ENCODE results near the gene SLC4A7. TPM values are rescaled to one million over a fixed set of nuclear protein-coding genes. Genes with fewer than 3 reads are reported as not detected.

Gene SLC4A7
- polyA plus RNA-seq, 1 experiment: 42.9 TPM

GRCh38 chr3:27488821-27489220 is 4.6 kb upstream of the SLC4A7 start:
- TF ChIP-seq, protein P1, sequence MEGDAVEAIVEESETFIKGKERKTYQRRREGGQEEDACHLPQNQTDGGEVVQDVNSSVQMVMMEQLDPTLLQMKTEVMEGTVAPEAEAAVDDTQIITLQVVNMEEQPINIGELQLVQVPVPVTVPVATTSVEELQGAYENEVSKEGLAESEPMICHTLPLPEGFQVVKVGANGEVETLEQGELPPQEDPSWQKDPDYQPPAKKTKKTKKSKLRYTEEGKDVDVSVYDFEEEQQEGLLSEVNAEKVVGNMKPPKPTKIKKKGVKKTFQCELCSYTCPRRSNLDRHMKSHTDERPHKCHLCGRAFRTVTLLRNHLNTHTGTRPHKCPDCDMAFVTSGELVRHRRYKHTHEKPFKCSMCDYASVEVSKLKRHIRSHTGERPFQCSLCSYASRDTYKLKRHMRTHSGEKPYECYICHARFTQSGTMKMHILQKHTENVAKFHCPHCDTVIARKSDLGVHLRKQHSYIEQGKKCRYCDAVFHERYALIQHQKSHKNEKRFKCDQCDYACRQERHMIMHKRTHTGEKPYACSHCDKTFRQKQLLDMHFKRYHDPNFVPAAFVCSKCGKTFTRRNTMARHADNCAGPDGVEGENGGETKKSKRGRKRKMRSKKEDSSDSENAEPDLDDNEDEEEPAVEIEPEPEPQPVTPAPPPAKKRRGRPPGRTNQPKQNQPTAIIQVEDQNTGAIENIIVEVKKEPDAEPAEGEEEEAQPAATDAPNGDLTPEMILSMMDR (IDR thresholded peaks at IDR 0.05; ENCODE audit: low read depth, low read length): no peak

DNA sequence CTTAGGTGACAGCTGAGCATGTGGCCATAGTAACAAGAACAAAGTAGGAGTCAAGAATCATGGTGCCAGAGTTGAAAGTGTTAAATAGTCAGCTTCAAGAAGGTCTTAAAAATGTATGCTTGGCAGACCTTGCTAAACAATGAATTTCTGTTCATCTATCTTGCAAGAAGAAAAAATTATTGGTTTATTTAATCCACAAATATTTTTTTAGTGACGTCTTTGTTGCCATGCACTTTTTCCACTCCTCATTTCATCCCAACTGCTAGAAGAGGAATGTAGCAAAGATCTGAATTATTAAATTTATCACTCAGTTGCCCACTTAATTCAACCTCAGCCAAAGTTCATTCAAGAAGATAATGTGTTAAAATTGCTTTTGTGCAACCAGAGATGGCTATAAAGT is 3.2 kb upstream of the SLC4A7 start:
- no peak for DNase-seq (ENCODE audit: low read depth, low spot score)
- TF ChIP-seq, protein P1 (IDR thresholded peaks at IDR 0.05; ENCODE audit: low read depth, low read length): no peak
- Histone ChIP-seq H3K27me3 (ENCODE audit: control insufficient read depth, insufficient read depth, low read length) (no peaks in the 10 kb centered on the region), H3K9me3 (ENCODE audit: control insufficient read depth, insufficient read depth, low read length) (no peaks in the 10 kb centered on the region; the same call in 1 of the 2 replicates), H3K4me3 (ENCODE audit: low read depth, low read length) (no peak overlapping the region), H3K27ac (ENCODE audit: low read depth, low read length) (no peak overlapping the region)
- ChIA-PET CTCF (interaction anchor here (1.0 kb wide), 1 partner anchor 234 kb away, joined by 3 read pairs; no protein-coding TSS in a partner anchor), POLR2A (no interaction called here)

More at GRCh38 chr3:27488821-27489220, 4.6 kb upstream of the SLC4A7 start:
- Histone ChIP-seq H3K27me3 (ENCODE audit: control insufficient read depth, insufficient read depth, low read length) (no peaks in the 10 kb centered on the region), H3K4me3 (ENCODE audit: low read depth, low read length) (no peak overlapping the region), H3K27ac (ENCODE audit: low read depth, low read length) (no peak overlapping the region), H3K9me3 (ENCODE audit: control insufficient read depth, insufficient read depth, low read length) (no peaks in the 10 kb centered on the region; the same call in 1 of the 2 replicates)
- ChIA-PET CTCF (no interaction called here), POLR2A (no interaction called here)
- DNase-seq (ENCODE audit: low read depth, low spot score): no peak

- Histone ChIP-seq H3K4me3 (ENCODE audit: low read depth, low read length) (no peak overlapping the region), H3K27ac (ENCODE audit: low read depth, low read length) (no peak overlapping the region), H3K27me3 (ENCODE audit: control insufficient read depth, insufficient read depth, low read length) (no peaks in the 10 kb centered on the region), H3K9me3 (ENCODE audit: control insufficient read depth, insufficient read depth, low read length) (no peaks in the 10 kb centered on the region; the same call in 1 of the 2 replicates)
- ChIA-PET CTCF (interaction anchor here (1.0 kb wide), 2 partner anchors 195 to 233 kb away, joined by 3 to 6 read pairs; no protein-coding TSS in a partner anchor), POLR2A (interaction anchor here (0.6 kb wide), 1 partner anchor 17 kb away, joined by 3 read pairs; no protein-coding TSS in a partner anchor)
- DNase-seq (ENCODE audit: low read depth, low spot score): no peak
- TF ChIP-seq, protein P1 (IDR thresholded peaks at IDR 0.05; ENCODE audit: low read depth, low read length): no peak
Observed at GRCh38 chr3:27486336-27486735, 2.2 kb upstream of the SLC4A7 start.

DNA sequence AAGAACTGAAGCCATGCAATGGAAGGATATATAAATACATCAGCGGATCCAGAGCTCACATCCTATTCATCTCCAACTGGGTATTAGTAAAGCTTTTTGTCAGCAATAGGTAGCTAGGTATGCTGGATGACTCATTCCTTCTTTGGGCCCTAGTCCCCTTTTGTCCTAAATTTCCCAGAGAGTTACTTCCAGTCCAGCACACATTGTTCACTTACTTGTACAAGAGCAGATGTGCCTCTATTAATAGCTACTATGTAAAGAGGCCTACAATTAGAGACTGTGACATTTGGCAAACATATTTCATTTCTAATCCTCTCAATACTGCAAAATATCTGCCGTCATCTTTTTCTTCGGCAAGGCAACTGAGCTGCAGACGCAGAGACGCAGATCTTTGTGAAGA is 1.7 kb upstream of the SLC4A7 start:
- no peaks in the 10 kb centered on the region; the same call in 1 of the 2 replicates for H3K9me3 ChIP-seq (ENCODE audit: control insufficient read depth, insufficient read depth, low read length)
- DNase-seq (ENCODE audit: low read depth, low spot score): no peak
- H3K27ac ChIP-seq (ENCODE audit: low read depth, low read length): no peak overlapping the region
- POLR2A ChIA-PET: no interaction called here
- TF ChIP-seq, protein P1 (IDR thresholded peaks at IDR 0.05; ENCODE audit: low read depth, low read length): no peak
- CTCF ChIA-PET: interaction anchor here (1.0 kb wide), 1 partner anchor 195 kb away, joined by 6 read pairs; no protein-coding TSS in a partner anchor
- H3K27me3 ChIP-seq (ENCODE audit: control insufficient read depth, insufficient read depth, low read length): no peaks in the 10 kb centered on the region
- no peak overlapping the region for H3K4me3 ChIP-seq (ENCODE audit: low read depth, low read length)

DNA sequence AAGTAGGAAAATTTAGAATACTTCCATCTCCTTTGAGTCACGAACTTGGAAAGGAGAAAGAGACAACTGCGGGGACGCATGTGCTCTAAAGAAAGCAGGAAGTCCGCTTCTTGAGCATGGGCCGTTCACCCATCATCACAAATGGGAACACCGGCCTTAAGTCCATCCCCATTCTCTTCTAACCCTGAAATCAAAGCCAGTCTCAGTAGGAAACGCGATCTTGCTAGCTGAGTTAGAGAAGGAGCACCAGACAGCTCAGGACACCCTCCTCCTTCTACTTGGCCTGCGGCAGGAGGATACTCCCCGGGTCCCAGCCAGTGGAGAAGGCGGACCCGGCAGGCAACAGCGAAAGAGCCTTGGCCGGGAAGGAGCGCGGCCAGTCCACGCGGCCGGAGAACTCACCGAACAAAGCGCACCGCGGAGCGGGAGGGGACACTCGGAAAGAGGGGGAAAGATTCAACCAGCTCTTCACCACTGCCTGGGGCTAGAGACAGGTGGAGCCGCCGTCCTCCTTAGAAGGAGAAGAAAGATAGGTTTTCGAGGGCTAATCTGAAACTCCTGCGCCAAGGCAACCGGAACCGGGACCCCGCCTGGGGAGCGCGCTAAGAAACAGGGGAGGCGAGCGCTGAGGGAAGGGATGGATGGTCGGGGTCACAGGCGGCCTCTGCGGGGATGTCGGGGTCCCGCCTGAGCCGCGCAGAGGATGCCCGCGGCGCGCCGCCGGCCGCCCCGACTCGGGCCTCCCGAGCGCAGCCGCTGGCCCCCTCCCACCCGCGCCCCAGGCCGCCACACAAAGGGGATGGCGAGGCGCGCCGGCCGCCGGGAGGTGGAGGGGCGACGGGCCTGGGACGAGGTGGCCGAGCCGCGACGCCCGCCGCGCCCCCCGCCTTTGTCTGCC is 818 bp downstream of the SLC4A7 start:
- Histone ChIP-seq H3K4me3 (ENCODE audit: low read depth, low read length) (peak overlapping the region; percentile 88), H3K9me3 (ENCODE audit: control insufficient read depth, insufficient read depth, low read length) (no peaks in the 10 kb centered on the region; the same call in 1 of the 2 replicates), H3K27ac (ENCODE audit: low read depth, low read length) (peak overlapping the region; percentile 75), H3K27me3 (ENCODE audit: control insufficient read depth, insufficient read depth, low read length) (no peaks in the 10 kb centered on the region)
- POLR2A ChIA-PET: interaction anchor here (0.7 to 1.3 kb wide), 6 partner anchors 17 to 194 kb away, joined by 3 to 7 read pairs (median 5); no protein-coding TSS in a partner anchor
- TF ChIP-seq, protein P1 (IDR thresholded peaks at IDR 0.05; ENCODE audit: low read depth, low read length): no peak
- DNase-seq (ENCODE audit: low read depth, low spot score): no peak
- CTCF ChIA-PET: interaction anchor here (1.0 to 2.6 kb wide), 2 partner anchors 10 to 16 kb away, joined by 3 to 11 read pairs; no protein-coding TSS in a partner anchor

Data from AG04450 (cell line).